WTC11 (cell line): ENCODE results near the gene PUS7L. TPM values are rescaled to one million over a fixed set of nuclear protein-coding genes. Genes with fewer than 3 reads are reported as not detected.

Experiments
- AFF4 ChIP-seq: sonication (generic); formaldehyde crosslinking; IDR thresholded peaks from 2 replicates; pipeline ENCODE4 v1.8.1; 2023; ENCODE audit warnings: mild to moderate bottlenecking, missing genetic modification reagents, borderline replicate concordance
- ARID4B ChIP-seq: sonication (generic); formaldehyde crosslinking; IDR thresholded peaks from 2 replicates; pipeline ENCODE4 v1.8.0; 2023; ENCODE audit warnings: missing genetic modification reagents, mild to moderate bottlenecking, borderline replicate concordance
- CBFB ChIP-seq: sonication (generic); formaldehyde crosslinking; IDR thresholded peaks from 2 replicates; pipeline ENCODE4 v1.8.1; 2022; ENCODE audit warnings: mild to moderate bottlenecking, low read depth, missing genetic modification reagents
- MAX ChIP-seq: sonication (generic); formaldehyde crosslinking; IDR thresholded peaks from 2 replicates; pipeline ENCODE4 v1.8.0; 2022; ENCODE audit warnings: mild to moderate bottlenecking, missing genetic modification reagents
- MXD4 ChIP-seq: fragments of 250-450 bp; sonication (Bioruptor Pico); IDR thresholded peaks from 2 replicates; pipeline ENCODE4 v1.8.0; 2021; ENCODE audit warnings: mild to moderate bottlenecking, moderate library complexity, borderline replicate concordance
- NFE2L1 ChIP-seq: sonication (generic); formaldehyde crosslinking; IDR thresholded peaks from 2 replicates; pipeline ENCODE4 v1.8.1; 2023; ENCODE audit warnings: missing genetic modification reagents
- NFYB ChIP-seq: sonication (generic); formaldehyde crosslinking; conservative IDR thresholded peaks from 2 replicates; pipeline ENCODE4 v1.8.0; 2022; ENCODE audit warnings: low read depth, missing genetic modification reagents
- SP1 ChIP-seq: sonication (generic); formaldehyde crosslinking; conservative IDR thresholded peaks from 2 replicates; pipeline ENCODE4 v1.8.1; 2022; ENCODE audit warnings: missing genetic modification reagents
- TEAD4 ChIP-seq: sonication (generic); formaldehyde crosslinking; IDR thresholded peaks from 2 replicates; pipeline ENCODE4 v1.8.0; 2022; ENCODE audit warnings: mild to moderate bottlenecking, missing genetic modification reagents
- ZBTB21 ChIP-seq: sonication (generic); formaldehyde crosslinking; IDR thresholded peaks from 2 replicates; pipeline ENCODE4 v1.8.1; 2023; ENCODE audit warnings: mild to moderate bottlenecking, missing genetic modification reagents, borderline replicate concordance
- ZNF416 ChIP-seq: fragments of 250-450 bp; sonication (Bioruptor Pico); IDR thresholded peaks from 2 replicates; pipeline ENCODE4 v1.9.0; 2021; ENCODE audit warnings: mild to moderate bottlenecking, inconsistent platforms
- ZSCAN18 ChIP-seq: fragments of 250-450 bp; sonication (Bioruptor Pico); IDR thresholded peaks from 2 replicates; pipeline ENCODE4 v2.1.2; 2022; ENCODE audit warnings: mild to moderate bottlenecking, moderate library complexity
- total RNA-seq: library from RNA; stranded (reverse); gene quantifications from 3 replicates; pipeline ENCODE4 v1.2.3, GENCODE V29; 2021
- TF ChIP-seq, protein P1 (sequence below): sonication (generic); formaldehyde crosslinking; IDR thresholded peaks from 2 replicates; pipeline ENCODE4 v1.8.1; 2023; ENCODE audit warnings: mild to moderate bottlenecking, missing genetic modification reagents
- TF ChIP-seq, protein P2 (sequence below): sonication (generic); formaldehyde crosslinking; IDR thresholded peaks from 2 replicates; pipeline ENCODE4 v1.8.0; 2022; ENCODE audit warnings: mild to moderate bottlenecking, missing genetic modification reagents
- TF ChIP-seq, protein P3 (sequence below): sonication (generic); formaldehyde crosslinking; IDR thresholded peaks from 2 replicates; pipeline ENCODE4 v1.8.1; 2022; ENCODE audit warnings: missing genetic modification reagents, borderline replicate concordance

Gene PUS7L
- total RNA-seq, 1 experiment from 2014 or later = 20.7 TPM

DNA sequence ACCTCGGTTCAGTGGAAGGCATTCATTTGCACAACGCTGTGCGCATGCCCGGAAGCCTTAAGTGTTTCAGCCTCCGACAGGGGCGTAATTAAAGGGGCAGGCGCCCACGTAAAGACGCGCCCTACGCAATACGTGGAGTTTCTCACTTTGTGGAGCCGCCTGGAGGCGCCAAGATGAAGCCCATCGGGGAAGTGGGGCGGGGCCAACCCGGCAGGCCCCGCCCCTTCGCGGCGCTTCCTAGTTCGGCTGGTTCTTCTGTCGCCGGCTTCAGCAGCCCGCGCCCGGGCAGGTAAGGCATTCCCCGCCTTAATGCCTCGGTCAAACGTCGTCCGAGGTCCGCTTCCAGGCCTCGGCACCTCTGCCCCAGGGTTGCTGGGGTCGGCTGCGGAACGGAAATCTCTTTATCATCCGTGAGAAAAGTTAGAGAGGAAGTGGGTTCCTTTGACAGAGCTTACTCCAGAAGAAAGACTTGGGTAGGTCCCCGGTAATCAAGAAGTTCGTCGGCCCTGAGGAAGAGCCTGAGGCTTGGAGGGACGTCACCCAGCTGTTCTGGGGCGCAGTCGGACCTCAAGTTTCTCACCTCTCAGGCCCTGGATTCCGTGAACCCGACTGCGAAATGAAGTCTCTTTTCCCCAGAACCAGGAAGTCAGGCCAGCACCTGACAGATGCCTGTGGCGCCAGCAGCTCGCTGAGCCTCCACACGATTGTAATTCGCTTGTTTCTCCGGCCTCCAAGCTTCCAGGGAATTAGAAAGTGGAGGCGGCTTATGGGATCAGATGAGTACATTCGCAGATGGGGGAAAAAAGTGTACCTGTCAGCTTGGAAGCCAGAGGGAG lies at the start of gene PUS7L, which contains the start of gene IRAK4 (continued):
- TF ChIP-seq, protein P1, sequence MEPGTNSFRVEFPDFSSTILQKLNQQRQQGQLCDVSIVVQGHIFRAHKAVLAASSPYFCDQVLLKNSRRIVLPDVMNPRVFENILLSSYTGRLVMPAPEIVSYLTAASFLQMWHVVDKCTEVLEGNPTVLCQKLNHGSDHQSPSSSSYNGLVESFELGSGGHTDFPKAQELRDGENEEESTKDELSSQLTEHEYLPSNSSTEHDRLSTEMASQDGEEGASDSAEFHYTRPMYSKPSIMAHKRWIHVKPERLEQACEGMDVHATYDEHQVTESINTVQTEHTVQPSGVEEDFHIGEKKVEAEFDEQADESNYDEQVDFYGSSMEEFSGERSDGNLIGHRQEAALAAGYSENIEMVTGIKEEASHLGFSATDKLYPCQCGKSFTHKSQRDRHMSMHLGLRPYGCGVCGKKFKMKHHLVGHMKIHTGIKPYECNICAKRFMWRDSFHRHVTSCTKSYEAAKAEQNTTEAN (CRISPR knock-in tag) = no peak
- TF ChIP-seq SP1 (CRISPR knock-in tag) = peak; percentile 28; the same call in 1 of the 2 replicates
- TF ChIP-seq ARID4B (CRISPR knock-in tag) = 0 out of 2 replicates have a peak, but pooled peaks have one; percentile 29
- TF ChIP-seq NFYB = no peak
- TF ChIP-seq ZNF416 (CRISPR knock-in tag) = no peak
- no peak for TF ChIP-seq MXD4 (CRISPR knock-in tag)
- no peak for TF ChIP-seq TEAD4 (CRISPR knock-in tag)
- TF ChIP-seq MAX (CRISPR knock-in tag) = peak; percentile 28; the same call in 1 of the 2 replicates
- TF ChIP-seq ZSCAN18 = no peak
- no peak; the same call in 1 of the 2 replicates for TF ChIP-seq NFE2L1 (CRISPR knock-in tag)
- no peak for TF ChIP-seq AFF4 (CRISPR knock-in tag)
- no peak for TF ChIP-seq CBFB (CRISPR knock-in tag)
- TF ChIP-seq, protein P2, sequence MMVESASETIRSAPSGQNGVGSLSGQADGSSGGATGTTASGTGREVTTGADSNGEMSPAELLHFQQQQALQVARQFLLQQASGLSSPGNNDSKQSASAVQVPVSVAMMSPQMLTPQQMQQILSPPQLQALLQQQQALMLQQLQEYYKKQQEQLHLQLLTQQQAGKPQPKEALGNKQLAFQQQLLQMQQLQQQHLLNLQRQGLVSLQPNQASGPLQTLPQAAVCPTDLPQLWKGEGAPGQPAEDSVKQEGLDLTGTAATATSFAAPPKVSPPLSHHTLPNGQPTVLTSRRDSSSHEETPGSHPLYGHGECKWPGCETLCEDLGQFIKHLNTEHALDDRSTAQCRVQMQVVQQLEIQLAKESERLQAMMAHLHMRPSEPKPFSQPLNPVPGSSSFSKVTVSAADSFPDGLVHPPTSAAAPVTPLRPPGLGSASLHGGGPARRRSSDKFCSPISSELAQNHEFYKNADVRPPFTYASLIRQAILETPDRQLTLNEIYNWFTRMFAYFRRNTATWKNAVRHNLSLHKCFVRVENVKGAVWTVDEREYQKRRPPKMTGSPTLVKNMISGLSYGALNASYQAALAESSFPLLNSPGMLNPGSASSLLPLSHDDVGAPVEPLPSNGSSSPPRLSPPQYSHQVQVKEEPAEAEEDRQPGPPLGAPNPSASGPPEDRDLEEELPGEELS (CRISPR knock-in tag) = no peak
- TF ChIP-seq, protein P3, sequence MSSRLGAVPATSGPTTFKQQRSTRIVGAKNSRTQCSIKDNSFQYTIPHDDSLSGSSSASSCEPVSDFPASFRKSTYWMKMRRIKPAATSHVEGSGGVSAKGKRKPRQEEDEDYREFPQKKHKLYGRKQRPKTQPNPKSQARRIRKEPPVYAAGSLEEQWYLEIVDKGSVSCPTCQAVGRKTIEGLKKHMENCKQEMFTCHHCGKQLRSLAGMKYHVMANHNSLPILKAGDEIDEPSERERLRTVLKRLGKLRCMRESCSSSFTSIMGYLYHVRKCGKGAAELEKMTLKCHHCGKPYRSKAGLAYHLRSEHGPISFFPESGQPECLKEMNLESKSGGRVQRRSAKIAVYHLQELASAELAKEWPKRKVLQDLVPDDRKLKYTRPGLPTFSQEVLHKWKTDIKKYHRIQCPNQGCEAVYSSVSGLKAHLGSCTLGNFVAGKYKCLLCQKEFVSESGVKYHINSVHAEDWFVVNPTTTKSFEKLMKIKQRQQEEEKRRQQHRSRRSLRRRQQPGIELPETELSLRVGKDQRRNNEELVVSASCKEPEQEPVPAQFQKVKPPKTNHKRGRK (CRISPR knock-in tag) = no peak
- TF ChIP-seq ZBTB21 (CRISPR knock-in tag) = no peak
